OCI-LY1 (cell line): Measurements from ENCODE around the gene PAQR6.
A peak's percentile ranks its signal among the peaks of the same experiment; 100 is the strongest.

Experiments used
- H2AFZ ChIP-seq: fragments of 200-600 bp; sonication (generic), shearing (Covaris generic); 2 replicates; pipeline ENCODE4 v1.6.0; 2014; ENCODE audit warnings: antibody characterized with exemption, mild to moderate bottlenecking, low read length
- H3F3A ChIP-seq: fragments of 200-600 bp; sonication (generic), shearing (Covaris generic); 2 replicates; pipeline ENCODE4 v1.6.0; 2014; ENCODE audit warnings: mild to moderate bottlenecking, antibody characterized with exemption, low read length, moderate library complexity; ENCODE audit not compliant: insufficient read depth
- H3K27ac ChIP-seq: fragments of 200-600 bp; sonication (generic); 2 replicates; pipeline ENCODE4 v1.5.1; 2014; ENCODE audit warnings: low read length, mixed run types, mild to moderate bottlenecking, low read depth; ENCODE audit not compliant: poor library complexity, severe bottlenecking
- H3K27me3 ChIP-seq: fragments of 200-600 bp; sonication (generic); 2 replicates; pipeline ENCODE4 v1.6.0; 2014; ENCODE audit warnings: antibody characterized with exemption, mild to moderate bottlenecking, low read length, moderate library complexity; ENCODE audit not compliant: insufficient read depth
- H3K36me3 ChIP-seq: fragments of 200-600 bp; sonication (generic); 2 replicates; pipeline ENCODE4 v1.6.1; 2014; ENCODE audit warnings: mild to moderate bottlenecking, antibody characterized with exemption, low read length, moderate library complexity, mixed read lengths; ENCODE audit not compliant: insufficient read depth
- H3K4me1 ChIP-seq: fragments of 200-600 bp; sonication (generic); 2 replicates; pipeline ENCODE4 v1.5.1; 2014; ENCODE audit warnings: mild to moderate bottlenecking, low read length, moderate library complexity; ENCODE audit not compliant: insufficient read depth, severe bottlenecking
- H3K4me2 ChIP-seq: fragments of 200-600 bp; sonication (generic), shearing (Covaris generic); 2 replicates; pipeline ENCODE4 v1.6.1; 2014; ENCODE audit warnings: low read length
- H3K4me3 ChIP-seq: fragments of 200-600 bp; sonication (generic); 2 replicates; pipeline ENCODE4 v1.5.1; 2014; ENCODE audit warnings: low read length, low read depth, mild to moderate bottlenecking, mixed read lengths; ENCODE audit not compliant: poor library complexity, severe bottlenecking
- H3K79me2 ChIP-seq: fragments of 200-600 bp; shearing (Covaris generic); 2 replicates; pipeline ENCODE4 v1.6.1; 2016; ENCODE audit warnings: mixed run types, low read length, mixed read lengths; ENCODE audit not compliant: insufficient read depth
- H3K9ac ChIP-seq: fragments of 200-600 bp; sonication (generic), shearing (Covaris generic); 2 replicates; pipeline ENCODE4 v1.6.1; 2014; ENCODE audit warnings: mild to moderate bottlenecking, low read length, mixed read lengths
- H3K9me2 ChIP-seq: fragments of 200-600 bp; sonication (generic), shearing (Covaris generic); 2 replicates; pipeline ENCODE4 v1.6.1; 2014; ENCODE audit warnings: low read depth, mild to moderate bottlenecking, low read length, mixed read lengths
- H3K9me3 ChIP-seq: fragments of 200-600 bp; shearing (Covaris generic); 2 replicates; pipeline ENCODE4 v1.6.1; 2014; ENCODE audit warnings: low read length, mixed read lengths
- H4K20me1 ChIP-seq: fragments of 200-600 bp; sonication (generic), shearing (Covaris generic); 2 replicates; pipeline ENCODE4 v1.6.0; 2016; ENCODE audit warnings: mild to moderate bottlenecking, low read length; ENCODE audit not compliant: insufficient read depth
- CTCF ChIP-seq: fragments of 200-600 bp; sonication (generic), shearing (Covaris generic); IDR thresholded peaks from 2 replicates; pipeline ENCODE4 v1.5.1; 2017; ENCODE audit warnings: mild to moderate bottlenecking, antibody characterized with exemption, low read length, moderate library complexity, mixed read lengths
- EZH2 ChIP-seq: fragments of 200-600 bp; sonication (generic), shearing (Covaris generic); IDR thresholded peaks from 2 replicates; pipeline ENCODE4 v1.8.0; 2017; ENCODE audit warnings: borderline replicate concordance, mixed run types, mild to moderate bottlenecking, antibody characterized with exemption, low read length, moderate library complexity, mixed read lengths

Gene PAQR6

GRCh38 chr1:156283521-156283920 lies 35.7 kb upstream of the PAQR6 start:
- TF ChIP-seq EZH2 (no peak), CTCF (no peak)
- H3K4me3 ChIP-seq = peak overlapping the region; percentile 95
- H3K9me3 ChIP-seq = no peaks in the 10 kb centered on the region
- peaks cover 21% of the 10 kb centered on the region for H3K36me3 ChIP-seq
- H3K27me3 ChIP-seq = no peaks in the 10 kb centered on the region
- H3K27ac ChIP-seq = peak overlapping the region; percentile 53
- H2AFZ ChIP-seq = no peak overlapping the region
- peak overlapping the region; percentile 97 for H3K4me2 ChIP-seq
- peaks cover 37% of the 10 kb centered on the region for H3K79me2 ChIP-seq
- no peaks in the 10 kb centered on the region for H3F3A ChIP-seq
- peaks cover 29% of the 10 kb centered on the region for H3K4me1 ChIP-seq
- no peaks in the 10 kb centered on the region for H4K20me1 ChIP-seq
- peak overlapping the region; percentile 98 for H3K9ac ChIP-seq
- H3K9me2 ChIP-seq = no peaks in the 10 kb centered on the region

- Histone ChIP-seq H3F3A (no peaks in the 10 kb centered on the region), H3K36me3 (peaks cover 29% of the 10 kb centered on the region), H3K9ac (peak within 1 kb of the TSS; percentile 98), H4K20me1 (no peaks in the 10 kb centered on the region), H3K27ac (peak within 1 kb of the TSS; percentile 79), H3K27me3 (no peaks in the 10 kb centered on the region), H2AFZ (peak within 1 kb of the TSS; percentile 51; the same call in 1 of the 2 replicates), H3K4me3 (peak within 1 kb of the TSS; percentile 95), H3K9me2 (no peaks in the 10 kb centered on the region), H3K4me1 (peaks cover 29% of the 10 kb centered on the region), H3K79me2 (peaks cover 37% of the 10 kb centered on the region), H3K4me2 (peak within 1 kb of the TSS; percentile 97), H3K9me3 (no peaks in the 10 kb centered on the region)
- no peak for TF ChIP-seq EZH2
- TF ChIP-seq CTCF = no peak
These were observed 34.8 kb upstream of the PAQR6 start, which contains the start of gene SMG5 for GRCh38 chr1:156282479-156283222. Gene SMG5 (minus strand): TSS chr1:156282825. CDS start chr1:156282680, 145 bp downstream.

- H2AFZ ChIP-seq = no peak overlapping the region
- H3K4me1 ChIP-seq = peaks cover 29% of the 10 kb centered on the region
- H3K4me3 ChIP-seq = peak overlapping the region; percentile 95
- no peaks in the 10 kb centered on the region for H3F3A ChIP-seq
- no peaks in the 10 kb centered on the region for H3K9me3 ChIP-seq
- no peaks in the 10 kb centered on the region for H3K27me3 ChIP-seq
- H3K27ac ChIP-seq = peak overlapping the region; percentile 79
- peaks cover 37% of the 10 kb centered on the region for H3K36me3 ChIP-seq
- H3K9ac ChIP-seq = peak overlapping the region; percentile 98
- TF ChIP-seq EZH2 (no peak), CTCF (no peak)
- H4K20me1 ChIP-seq = no peaks in the 10 kb centered on the region
- peak overlapping the region; percentile 97 for H3K4me2 ChIP-seq
- no peaks in the 10 kb centered on the region for H3K9me2 ChIP-seq
- peaks cover 37% of the 10 kb centered on the region for H3K79me2 ChIP-seq
These were observed 34.0 kb upstream of the PAQR6 start for GRCh38 chr1:156281693-156282478.
